Brain microvascular endothelial cell (primary cell): ENCODE data around the gene FRAT2.

Experiments used
- DNase-seq: peaks from one replicate; pipeline ENCODE4 v3.0.0-alpha.2; 2020
- H3K27ac ChIP-seq: fragments of 250-450 bp; sonication (Bioruptor Pico); 2 replicates; pipeline ENCODE4 v1.5.1; 2020; ENCODE audit warnings: mild to moderate bottlenecking, moderate library complexity
- H3K27me3 ChIP-seq: fragments of 250-450 bp; sonication (Bioruptor Pico); replicated peaks from 2 replicates; pipeline ENCODE4 v1.5.1; 2020; ENCODE audit warnings: mild to moderate bottlenecking
- H3K36me3 ChIP-seq: fragments of 250-450 bp; sonication (Bioruptor Pico); replicated peaks from 2 replicates; pipeline ENCODE4 v1.5.1; 2020; ENCODE audit warnings: mild to moderate bottlenecking
- H3K4me3 ChIP-seq: 2 replicates; pipeline ENCODE4 v1.5.1; 2011; ENCODE audit warnings: low read depth, mild to moderate bottlenecking, control low read depth, low read length, moderate library complexity
- in situ Hi-C: cut with HindIII; loops from 2 replicates; pipeline ENCODE4 v1.10.0; 2017; ENCODE audit warnings: low sequenced_read_pairs, low pct_ligation_motif_present
- TF ChIP-seq, protein P1 (sequence below): IDR thresholded peaks from 2 replicates; pipeline ENCODE4 v1.5.1; 2011; ENCODE audit warnings: low read depth, mild to moderate bottlenecking, moderate library complexity, low read length, control low read depth, inconsistent platforms; ENCODE audit errors: missing control alignments

FRAT2 gene

DNA sequence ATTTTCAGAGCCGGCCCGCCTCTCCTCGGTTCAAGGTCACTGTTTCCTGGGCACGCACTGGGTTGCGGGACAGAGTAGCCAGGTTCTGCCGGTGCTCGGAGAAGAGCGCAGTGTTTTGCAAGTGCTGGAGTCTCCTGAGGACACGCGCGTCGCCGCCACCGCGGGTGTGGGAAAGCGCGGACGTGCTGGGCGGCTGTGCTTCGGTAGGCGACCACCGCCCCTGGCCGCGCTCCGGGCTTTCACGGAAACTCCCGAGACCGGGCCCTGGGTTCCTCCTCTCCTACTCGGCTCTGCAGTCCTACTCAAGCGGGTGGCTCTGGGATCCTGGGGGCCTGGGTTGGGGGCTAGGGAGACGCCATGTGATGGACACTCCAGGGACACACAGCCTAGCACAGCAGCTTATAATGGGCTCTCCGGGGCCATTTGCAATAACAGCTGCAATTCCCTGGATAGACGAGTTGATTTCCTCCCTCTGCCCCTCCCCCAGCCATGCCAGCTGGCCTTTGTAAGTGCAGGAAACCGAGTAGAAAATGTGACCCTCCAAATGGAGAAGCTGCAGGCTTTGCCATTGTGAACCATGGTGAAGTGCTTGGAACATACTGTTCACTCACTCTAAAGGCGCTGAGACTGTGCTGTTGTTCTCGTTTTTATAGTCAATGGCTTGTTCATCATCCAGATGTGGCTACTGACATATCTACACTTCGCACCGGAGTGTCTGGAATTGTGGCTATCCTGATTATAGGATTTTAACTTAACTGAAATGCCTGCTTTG lies 13.3 kb downstream of the FRAT2 start:
- Histone ChIP-seq H3K27ac (no peak overlapping the region), H3K4me3 (peak overlapping the region; percentile 15), H3K27me3 (peaks cover 5% of the 10 kb centered on the region), H3K36me3 (no peaks in the 10 kb centered on the region)
- TF ChIP-seq, protein P1, sequence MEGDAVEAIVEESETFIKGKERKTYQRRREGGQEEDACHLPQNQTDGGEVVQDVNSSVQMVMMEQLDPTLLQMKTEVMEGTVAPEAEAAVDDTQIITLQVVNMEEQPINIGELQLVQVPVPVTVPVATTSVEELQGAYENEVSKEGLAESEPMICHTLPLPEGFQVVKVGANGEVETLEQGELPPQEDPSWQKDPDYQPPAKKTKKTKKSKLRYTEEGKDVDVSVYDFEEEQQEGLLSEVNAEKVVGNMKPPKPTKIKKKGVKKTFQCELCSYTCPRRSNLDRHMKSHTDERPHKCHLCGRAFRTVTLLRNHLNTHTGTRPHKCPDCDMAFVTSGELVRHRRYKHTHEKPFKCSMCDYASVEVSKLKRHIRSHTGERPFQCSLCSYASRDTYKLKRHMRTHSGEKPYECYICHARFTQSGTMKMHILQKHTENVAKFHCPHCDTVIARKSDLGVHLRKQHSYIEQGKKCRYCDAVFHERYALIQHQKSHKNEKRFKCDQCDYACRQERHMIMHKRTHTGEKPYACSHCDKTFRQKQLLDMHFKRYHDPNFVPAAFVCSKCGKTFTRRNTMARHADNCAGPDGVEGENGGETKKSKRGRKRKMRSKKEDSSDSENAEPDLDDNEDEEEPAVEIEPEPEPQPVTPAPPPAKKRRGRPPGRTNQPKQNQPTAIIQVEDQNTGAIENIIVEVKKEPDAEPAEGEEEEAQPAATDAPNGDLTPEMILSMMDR, result no peak
- DNase-seq, result no peak
- in situ Hi-C loops, result no loop called here

DNA sequence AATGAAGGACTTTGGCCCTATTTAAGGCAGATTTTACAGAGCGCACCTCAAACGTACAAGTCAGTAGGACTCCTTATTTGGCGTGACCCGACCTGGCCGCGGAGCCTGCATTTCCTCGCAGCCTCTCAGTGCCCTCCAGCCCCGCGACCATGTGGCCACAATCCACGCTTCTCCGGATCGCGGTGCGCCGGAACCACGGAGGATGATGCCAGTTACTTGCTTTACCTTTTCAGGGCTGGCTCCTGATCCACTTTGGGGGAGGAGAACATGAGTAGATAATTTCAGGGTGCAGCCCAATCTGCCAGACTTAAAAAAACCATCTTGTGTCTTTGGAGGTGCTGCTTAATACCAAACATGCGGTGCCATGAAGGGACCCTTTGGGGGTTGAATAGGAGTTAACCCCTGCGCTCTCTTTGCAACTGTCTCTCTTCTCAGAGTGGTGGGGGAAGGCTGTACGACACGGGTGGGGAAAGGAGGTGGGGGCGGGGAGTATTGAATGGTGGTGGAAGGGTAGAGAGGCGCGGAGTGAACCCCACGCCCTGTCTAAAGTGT lies 14.0 kb downstream of the FRAT2 start:
- no peak for DNase-seq
- Histone ChIP-seq H3K36me3 (no peaks in the 10 kb centered on the region), H3K4me3 (peak overlapping the region; percentile 76), H3K27me3 (peaks cover 5% of the 10 kb centered on the region), H3K27ac (no peak overlapping the region)
- in situ Hi-C loops, result no loop called here
- TF ChIP-seq, protein P1, result no peak

DNA sequence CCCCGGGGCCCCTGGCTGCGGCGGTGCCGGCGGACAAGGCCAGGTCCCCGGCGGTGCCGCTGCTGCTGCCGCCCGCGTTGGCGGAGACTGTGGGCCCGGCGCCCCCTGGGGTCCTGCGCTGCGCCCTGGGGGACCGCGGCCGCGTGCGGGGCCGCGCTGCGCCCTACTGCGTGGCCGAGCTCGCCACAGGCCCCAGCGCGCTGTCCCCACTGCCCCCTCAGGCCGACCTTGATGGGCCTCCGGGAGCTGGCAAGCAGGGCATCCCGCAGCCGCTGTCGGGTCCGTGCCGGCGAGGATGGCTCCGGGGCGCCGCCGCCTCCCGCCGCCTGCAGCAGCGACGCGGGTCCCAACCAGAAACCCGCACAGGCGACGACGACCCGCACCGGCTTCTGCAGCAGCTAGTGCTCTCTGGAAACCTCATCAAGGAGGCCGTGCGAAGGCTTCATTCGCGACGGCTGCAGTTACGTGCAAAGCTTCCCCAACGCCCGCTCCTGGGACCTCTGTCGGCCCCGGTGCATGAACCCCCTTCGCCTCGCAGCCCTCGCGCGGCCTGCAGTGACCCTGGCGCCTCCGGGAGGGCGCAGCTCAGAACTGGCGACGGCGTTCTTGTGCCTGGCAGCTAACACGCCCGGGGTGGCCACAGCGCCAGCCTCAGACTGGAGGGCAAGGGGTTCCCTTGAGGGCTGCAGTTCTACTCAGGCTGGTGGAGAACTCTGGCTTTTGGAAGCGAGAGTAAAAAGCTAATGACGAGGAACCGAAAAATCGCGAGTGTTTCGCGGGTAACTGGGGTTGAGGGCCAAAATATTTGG lies 14.7 kb downstream of the FRAT2 start:
- Histone ChIP-seq H3K27ac (no peak overlapping the region), H3K36me3 (no peaks in the 10 kb centered on the region), H3K27me3 (peaks cover 5% of the 10 kb centered on the region), H3K4me3 (peak overlapping the region; percentile 76)
- no peak for DNase-seq
- TF ChIP-seq, protein P1, result peak; percentile 11
- in situ Hi-C loops, result no loop called here

DNA sequence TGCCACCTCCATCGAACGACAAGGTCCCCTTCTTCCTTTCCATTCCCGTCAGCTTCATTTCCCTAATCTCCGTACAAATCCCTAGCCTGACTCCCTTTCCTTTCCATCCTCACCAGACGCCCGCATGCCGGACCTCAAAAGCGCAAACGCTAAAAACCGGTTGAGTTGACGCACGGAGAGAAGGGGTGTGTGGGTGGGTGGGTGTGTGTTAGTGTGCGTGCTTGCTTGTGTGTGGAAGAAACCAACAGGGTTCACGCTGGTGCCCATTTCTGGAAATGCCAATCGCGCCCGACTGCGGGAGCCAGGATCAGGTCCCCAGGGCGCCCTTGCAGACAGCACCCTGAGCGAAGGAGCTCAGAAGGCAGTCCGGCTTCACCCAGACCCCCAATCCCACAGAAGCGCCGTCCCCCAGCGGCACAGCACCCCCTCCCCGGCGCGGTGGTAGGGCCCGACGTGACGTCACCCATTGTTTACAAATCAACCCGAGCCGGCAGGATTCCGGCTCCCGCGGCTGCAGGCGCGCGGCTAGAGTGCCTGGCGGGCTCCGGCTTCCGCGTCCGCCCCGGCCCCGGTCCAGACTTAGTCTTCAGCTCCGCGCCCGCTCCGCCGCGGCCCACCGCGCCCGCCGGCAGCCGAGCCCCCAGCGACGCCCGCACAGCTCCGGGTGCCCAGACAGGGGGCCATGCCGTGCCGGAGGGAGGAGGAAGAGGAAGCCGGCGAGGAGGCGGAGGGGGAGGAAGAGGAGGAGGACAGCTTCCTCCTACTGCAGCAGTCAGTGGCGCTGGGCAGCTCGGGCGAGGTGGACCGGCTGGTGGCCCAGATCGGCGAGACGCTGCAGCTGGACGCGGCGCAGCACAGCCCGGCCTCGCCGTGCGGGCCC lies 15.5 kb downstream of the FRAT2 start, which contains the start of gene FRAT1:
Gene FRAT1 (plus strand): TSS at position 500 of the 880 bp plus-strand sequence. CDS start 183 bp downstream, at position 683.
- Histone ChIP-seq H3K27me3 (peaks cover 5% of the 10 kb centered on the region), H3K4me3 (peak within 1 kb of the TSS; percentile 76), H3K36me3 (no peaks in the 10 kb centered on the region), H3K27ac (peak within 1 kb of the TSS; percentile 98)
- TF ChIP-seq, protein P1, result no peak
- DNase-seq, result peak; percentile 85
- in situ Hi-C loops, result no loop called here

DNA sequence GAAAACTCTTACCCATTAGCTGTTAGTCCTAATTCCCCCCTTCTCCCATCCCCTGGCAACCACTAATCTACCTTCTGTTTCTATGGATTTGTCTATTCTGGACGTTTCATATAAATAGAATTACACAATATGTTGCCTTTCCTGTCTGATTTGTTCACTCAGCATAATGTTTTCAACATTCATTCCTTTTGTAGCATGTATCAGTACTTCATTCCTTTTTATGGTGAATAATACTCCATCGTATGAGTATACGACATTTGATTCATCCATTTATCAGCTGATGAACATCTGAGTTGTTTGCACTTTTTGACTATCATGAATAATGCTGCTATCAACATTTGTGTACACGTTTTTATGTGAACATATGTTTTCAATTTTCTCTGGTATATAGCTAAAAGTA lies 19.9 kb downstream of the FRAT2 start:
- Histone ChIP-seq H3K36me3 (no peaks in the 10 kb centered on the region), H3K4me3 (no peak overlapping the region), H3K27ac (no peak overlapping the region), H3K27me3 (no peaks in the 10 kb centered on the region)
- no peak for DNase-seq
- in situ Hi-C loops, result no loop called here
- TF ChIP-seq, protein P1, result no peak
